Parathyroid adenoma (tissue), 2 donors: ENCODE measurements around the gene PROZ.

Experiments
- H2AFZ ChIP-seq: fragments of 300-600 bp; sonication (generic); one replicate; pipeline ENCODE4 v1.7.0; 2017; ENCODE audit warnings: antibody characterized with exemption, mild to moderate bottlenecking
- H3K27ac ChIP-seq: fragments of 300-600 bp; sonication (generic); one replicate; pipeline ENCODE4 v1.7.0; 2017
- H3K27me3 ChIP-seq: fragments of 300-600 bp; sonication (generic); one replicate; pipeline ENCODE4 v1.7.0; 2017; ENCODE audit warnings: low read length; ENCODE audit not compliant: control insufficient read depth, insufficient read depth
- H3K36me3 ChIP-seq: fragments of 300-600 bp; sonication (generic); one replicate; pipeline ENCODE4 v1.7.0; 2017; ENCODE audit warnings: low read length; ENCODE audit not compliant: control insufficient read depth, insufficient read depth
- H3K4me1 ChIP-seq: fragments of 300-600 bp; sonication (generic); one replicate; pipeline ENCODE4 v1.7.0; 2017; ENCODE audit warnings: control low read depth
- H3K4me2 ChIP-seq: fragments of 300-600 bp; sonication (generic); one replicate; pipeline ENCODE4 v1.7.0; 2017; ENCODE audit warnings: low read length
- H3K4me3 ChIP-seq: fragments of 300-600 bp; sonication (generic); one replicate; pipeline ENCODE4 v1.7.0; 2017; ENCODE audit warnings: low read depth, low read length
- H3K79me2 ChIP-seq: fragments of 300-600 bp; sonication (generic); one replicate; pipeline ENCODE4 v1.7.0; 2017; ENCODE audit warnings: control low read depth
- H3K9ac ChIP-seq: fragments of 300-600 bp; sonication (generic); one replicate; pipeline ENCODE4 v1.7.0; 2017; ENCODE audit warnings: mild to moderate bottlenecking
- H3K9me3 ChIP-seq: fragments of 300-600 bp; sonication (generic); one replicate; pipeline ENCODE4 v1.7.0; 2017; ENCODE audit warnings: low read length; ENCODE audit not compliant: control insufficient read depth
- CTCF ChIP-seq: fragments of 300-600 bp; sonication (generic); IDR thresholded peaks from one replicate; pipeline ENCODE4 v1.7.0; 2017; ENCODE audit warnings: antibody characterized with exemption, mild to moderate bottlenecking
- donor health status: primary hyperparathyroidism.

The PROZ gene

GRCh38 chr13:113204378-113204734 lies 45.9 kb downstream of the PROZ start:
- H3K9ac ChIP-seq, result no peak overlapping the region
- H3K9me3 ChIP-seq, result no peaks in the 10 kb centered on the region
- no peak overlapping the region for H3K4me3 ChIP-seq
- H3K27ac ChIP-seq, result no peak overlapping the region
- peaks cover 22% of the 10 kb centered on the region for H3K79me2 ChIP-seq
- no peaks in the 10 kb centered on the region for H3K4me1 ChIP-seq
- no peak overlapping the region for H3K4me2 ChIP-seq
- no peaks in the 10 kb centered on the region for H3K27me3 ChIP-seq
- no peak for TF ChIP-seq CTCF
- H2AFZ ChIP-seq, result no peak overlapping the region
- H3K36me3 ChIP-seq, result no peaks in the 10 kb centered on the region

GRCh38 chr13:113205428-113205931 lies 47.0 kb downstream of the PROZ start:
- H3K27me3 ChIP-seq, result no peaks in the 10 kb centered on the region
- H3K4me2 ChIP-seq, result no peak overlapping the region
- no peaks in the 10 kb centered on the region for H3K9me3 ChIP-seq
- H3K36me3 ChIP-seq, result no peaks in the 10 kb centered on the region
- H3K4me3 ChIP-seq, result no peak overlapping the region
- H3K9ac ChIP-seq, result no peak overlapping the region
- H3K79me2 ChIP-seq, result peaks cover 22% of the 10 kb centered on the region
- H3K4me1 ChIP-seq, result no peaks in the 10 kb centered on the region
- no peak for TF ChIP-seq CTCF
- H2AFZ ChIP-seq, result no peak overlapping the region
- H3K27ac ChIP-seq, result no peak overlapping the region

GRCh38 chr13:113207460-113207859 lies 49.0 kb downstream of the PROZ start:
- peaks cover 29% of the 10 kb centered on the region for H3K79me2 ChIP-seq
- no peak overlapping the region for H3K9ac ChIP-seq
- H3K4me3 ChIP-seq, result peak overlapping the region; percentile 84
- peak overlapping the region; percentile 93 for H3K4me2 ChIP-seq
- TF ChIP-seq CTCF, result no peak
- H3K27me3 ChIP-seq, result no peaks in the 10 kb centered on the region
- no peaks in the 10 kb centered on the region for H3K4me1 ChIP-seq
- H3K9me3 ChIP-seq, result no peaks in the 10 kb centered on the region
- peak overlapping the region; percentile 94 for H3K27ac ChIP-seq
- H2AFZ ChIP-seq, result no peak overlapping the region
- no peaks in the 10 kb centered on the region for H3K36me3 ChIP-seq

- no peaks in the 10 kb centered on the region for H3K36me3 ChIP-seq
- H3K4me1 ChIP-seq, result no peaks in the 10 kb centered on the region
- peak overlapping the region; percentile 84 for H3K4me3 ChIP-seq
- peak overlapping the region; percentile 92 for H2AFZ ChIP-seq
- no peak for TF ChIP-seq CTCF
- H3K9me3 ChIP-seq, result no peaks in the 10 kb centered on the region
- peaks cover 29% of the 10 kb centered on the region for H3K79me2 ChIP-seq
- no peak overlapping the region for H3K9ac ChIP-seq
- peak overlapping the region; percentile 94 for H3K27ac ChIP-seq
- peak overlapping the region; percentile 93 for H3K4me2 ChIP-seq
- no peaks in the 10 kb centered on the region for H3K27me3 ChIP-seq
Measured at GRCh38 chr13:113207890-113208420, 49.5 kb downstream of the PROZ start.
